Endothelial cell of umbilical vein (primary cell): ENCODE data around the gene RBMS1. TPM values are rescaled to one million over a fixed set of nuclear protein-coding genes. Genes with fewer than 3 reads are reported as not detected.

ENCODE experiments used
- BruUV-seq: library from RNA; stranded (reverse); fragments of 400-500 nt; replicated peaks from 2 replicates; lab custom pipeline; 2021; lab: Mats Ljungman, UMichigan
- CTCF ChIA-PET: fragments of 300-600, 350-600 bp; sonication (Branson Sonifier 250); formaldehyde crosslinking; loops from one replicate; lab custom pipeline; 2021; ENCODE audit warnings: antibody characterized with exemption, inconsistent platforms; lab: Charles Lee
- POLR2A ChIA-PET: fragments of 300-600, 350-600 bp; sonication (Branson Sonifier 250); formaldehyde crosslinking; loops from one replicate; lab custom pipeline; 2021; ENCODE audit warnings: antibody characterized with exemption, inconsistent platforms; lab: Charles Lee
- DNase-seq: peaks from one replicate; pipeline ENCODE4 v3.0.0-alpha.2; 2011; ENCODE audit warnings: low read depth, low spot score
- FAIRE-seq: peaks from 2 replicates; lab custom pipeline; 2011; peaks lifted over from hg19 to GRCh38; lab: Jason Lieb, UNC
- H2AFZ ChIP-seq: 2 replicates; pipeline ENCODE4 v1.6.0; 2012; ENCODE audit warnings: low read depth, low read length, control low read depth, inconsistent platforms
- H3K27ac ChIP-seq: 2 replicates; pipeline ENCODE4 v1.5.1; 2011; ENCODE audit warnings: low read depth, mild to moderate bottlenecking, control low read depth, low read length, moderate library complexity; ENCODE audit not compliant: insufficient read depth
- H3K27me3 ChIP-seq, 2 experiments: 2 replicates each; pipeline versions ENCODE4 v1.6.0 to v1.6.1; 2011; ENCODE audit warnings: low read length in 2 of 2, mixed read lengths in 1 of 2; ENCODE audit not compliant: control insufficient read depth in 2 of 2, insufficient read depth in 2 of 2
- H3K36me3 ChIP-seq, 2 experiments: 2 replicates in 1 of 2; 3 replicates in 1 of 2; pipeline ENCODE4 v1.5.1; 2011; ENCODE audit warnings: low read length in 2 of 2, mild to moderate bottlenecking in 1 of 2, moderate library complexity in 1 of 2; ENCODE audit not compliant: control insufficient read depth in 2 of 2, insufficient read depth in 2 of 2; ENCODE audit errors: extremely low read depth in 1 of 2
- H3K4me1 ChIP-seq: 3 replicates; pipeline ENCODE4 v1.5.1; 2011; ENCODE audit warnings: mild to moderate bottlenecking, low read length; ENCODE audit not compliant: control insufficient read depth, insufficient read depth; ENCODE audit errors: extremely low read depth
- H3K4me2 ChIP-seq: 2 replicates; pipeline ENCODE4 v1.6.1; 2011; ENCODE audit warnings: low read length, control low read depth, mixed read lengths; ENCODE audit not compliant: insufficient read depth
- H3K4me3 ChIP-seq, 3 experiments: fragments of 200-600 bp in 1 of 3; sonication (generic), shearing (Covaris generic) in 1 of 3; replicated peaks in 1 of 3; 2 replicates each; pipeline ENCODE4 v1.5.1; 2011 to 2016; ENCODE audit warnings: control low read depth in 3 of 3, low read length in 3 of 3, mild to moderate bottlenecking in 2 of 3, inconsistent platforms in 1 of 3, low read depth in 1 of 3, moderate library complexity in 1 of 3; ENCODE audit not compliant: insufficient read depth in 1 of 3
- H3K79me2 ChIP-seq: 2 replicates; pipeline ENCODE4 v1.6.0; 2012; ENCODE audit warnings: low read length, inconsistent platforms; ENCODE audit not compliant: control insufficient read depth, insufficient read depth
- H3K9ac ChIP-seq: replicated peaks from 2 replicates; pipeline ENCODE3; 2011; ENCODE audit warnings: low read length, control low read depth; ENCODE audit not compliant: insufficient read depth; ENCODE audit errors: extremely low read depth
- H3K9me1 ChIP-seq: replicated peaks from 3 replicates; pipeline ENCODE4 v1.6.0; 2011; ENCODE audit warnings: mild to moderate bottlenecking, low read length; ENCODE audit not compliant: control insufficient read depth, insufficient read depth; ENCODE audit errors: extremely low read depth
- H3K9me3 ChIP-seq: replicated peaks from 2 replicates; pipeline ENCODE4 v1.5.1; 2012; ENCODE audit warnings: low read length, inconsistent platforms; ENCODE audit not compliant: control insufficient read depth, insufficient read depth
- H4K20me1 ChIP-seq: replicated peaks from 2 replicates; pipeline ENCODE3; 2011; ENCODE audit warnings: mild to moderate bottlenecking, low read length; ENCODE audit not compliant: control insufficient read depth, insufficient read depth; ENCODE audit errors: extremely low read depth
- EZH2 ChIP-seq: IDR thresholded peaks from 2 replicates; pipeline ENCODE4 v1.6.1; 2012; ENCODE audit warnings: borderline replicate concordance, low read depth, mild to moderate bottlenecking, moderate library complexity, low read length, inconsistent platforms; ENCODE audit not compliant: severe bottlenecking
- FOS ChIP-seq: IDR thresholded peaks from 2 replicates; pipeline ENCODE4 v1.6.1; 2011; ENCODE audit warnings: mild to moderate bottlenecking, low read length, moderate library complexity, borderline replicate concordance; ENCODE audit not compliant: insufficient read depth
- GATA2 ChIP-seq: IDR thresholded peaks from 2 replicates; pipeline ENCODE4 v1.7.0; 2011; ENCODE audit warnings: low read depth, mild to moderate bottlenecking, moderate library complexity, mixed read lengths, low read length; ENCODE audit not compliant: insufficient read length, insufficient read depth
- JUN ChIP-seq: IDR thresholded peaks from 2 replicates; pipeline ENCODE4 v1.6.1; 2011; ENCODE audit warnings: borderline replicate concordance, low read depth; ENCODE audit not compliant: insufficient read length, insufficient read depth
- MAX ChIP-seq: IDR thresholded peaks from 2 replicates; pipeline ENCODE4 v1.6.1; 2011; ENCODE audit not compliant: insufficient read depth, insufficient read length
- MYC ChIP-seq: IDR thresholded peaks from one replicate; pipeline ENCODE4 v1.6.1; 2011; ENCODE audit warnings: mild to moderate bottlenecking, low read depth, low read length
- POLR2AphosphoS5 ChIP-seq: IDR thresholded peaks from 2 replicates; pipeline ENCODE4 v1.6.1; 2012; ENCODE audit warnings: low read depth, mild to moderate bottlenecking, control low read depth, low read length, moderate library complexity; ENCODE audit not compliant: insufficient read depth
- dilution Hi-C: fragments of 300-500 bp; cut with MboI; formaldehyde crosslinking; loops from one replicate; pipeline ENCODE4 v1.15.0; 2019; ENCODE audit warnings: low sequenced_read_pairs; ENCODE audit not compliant: extremely low pct_ligation_motif_present
- intact Hi-C: fragments of 100-400 bp; cut with micrococcal nuclease; formaldehyde crosslinking; loops from one replicate; pipeline ENCODE4 v1.10.0; 2022
- polyA plus RNA-seq, 4 experiments: library from polyadenylated mRNA; depleted of rRNA in 3 of 4; stranded (reverse) in 3 of 4; unstranded in 1 of 4; fragments of >200 nt; gene quantifications; 2 replicates each; pipeline versions ENCODE4 v1.2.1 to v1.2.3, GENCODE V29; 2011 to 2012; ENCODE audit warnings: missing spikeins in 1 of 4
- total RNA-seq: library from RNA; stranded (reverse); gene quantifications from 2 replicates; pipeline ENCODE4 v1.2.3, GENCODE V29; 2021

RBMS1 gene
- total and polyA plus RNA-seq, 2 donors (not counting 3 experiments of a cell fraction or from before 2014, with no cell fraction given), result 60.0 to 93.3 TPM

GRCh38 chr2:160224060-160224459 is 269.5 kb downstream of the RBMS1 start:
- intact Hi-C loops, result loop anchor here (1.0 kb wide), 1 partner anchor 14 kb away; no protein-coding TSS in a partner anchor
- H3K27ac ChIP-seq, result peak overlapping the region; percentile 95
- no peaks in the 10 kb centered on the region for H3K27me3 ChIP-seq
- peaks cover 80% of the 10 kb centered on the region for H3K4me1 ChIP-seq
- BruUV-seq, result no TSS peak
- peak overlapping the region; percentile 90 for H3K4me2 ChIP-seq
- no peak overlapping the region for H2AFZ ChIP-seq
- H3K4me3 ChIP-seq, result peak overlapping the region in 1 of 3 experiments; percentile 41
- no peaks in the 10 kb centered on the region for H3K9me1 ChIP-seq
- no peaks in the 10 kb centered on the region for H3K9me3 ChIP-seq
- H3K79me2 ChIP-seq, result no peaks in the 10 kb centered on the region
- H3K9ac ChIP-seq, result peak overlapping the region; percentile 68
- H3K36me3 ChIP-seq, result no peaks in the 10 kb centered on the region
- DNase-seq (peak; percentile 87), FAIRE-seq (peak; percentile 90)
- dilution Hi-C loops, result no loop called here
- peak; percentile 100 for TF ChIP-seq FOS
- no peak for TF ChIP-seq EZH2
- TF ChIP-seq MAX, result no peak
- TF ChIP-seq MYC, result no peak
- peak; percentile 17 for TF ChIP-seq GATA2
- peak; percentile 10 for TF ChIP-seq POLR2AphosphoS5
- peak; percentile 100 for TF ChIP-seq JUN
- H4K20me1 ChIP-seq, result no peaks in the 10 kb centered on the region
- ChIA-PET POLR2A (interaction anchor here (0.7 to 1.6 kb wide), 2 partner anchors 14 to 18 kb away, joined by 3 to 4 read pairs; no protein-coding TSS in a partner anchor), CTCF (interaction anchor here (1.0 to 9.0 kb wide), 4 partner anchors 15 to 68 kb away, joined by 3 to 56 read pairs (median 4); no protein-coding TSS in a partner anchor)
